Adrenal gland (tissue), 5 donors: ENCODE data around the gene ALDH1L1.

Experiments used
- CTCF ChIP-seq, 6 experiments: fragments of 450-650 bp in 4 of 6; fragments of 200-600 bp in 2 of 6; sonication (generic) in 1 of 6; IDR thresholded peaks; 1 replicate in 5 of 6; 2 replicates in 1 of 6; pipeline versions ENCODE4 v1.5.1 to v1.8.0; 2016 to 2021; ENCODE audit warnings: antibody characterized with exemption in 6 of 6, mild to moderate bottlenecking in 2 of 6, moderate library complexity in 1 of 6
- POLR2A ChIP-seq, 2 donors: fragments of 450-650 bp; IDR thresholded peaks; one replicate each; pipeline ENCODE4 v1.6.1; 2017; ENCODE audit warnings: antibody characterized with exemption in 2 of 2, mild to moderate bottlenecking in 2 of 2, moderate library complexity in 1 of 2
- donor health status: DM: no; HTN: no; CAD: no.

GRCh38 chr3:126119976-126120375 lies 60.4 kb downstream of the ALDH1L1 start:
- TF ChIP-seq POLR2A (IDR thresholded peaks at IDR 0.05) = no peak
- TF ChIP-seq CTCF (IDR thresholded peaks at IDR 0.05) = no peak
